Activated CD4-positive, alpha-beta T cell treated with anti-CD3 and anti-CD28 coated beads, Interleukin-2, amount 10 ng/mL, durations not matched to agents 7 days and 5 days (primary cell): ENCODE results near the gene BRD4. TPM values are rescaled to one million over a fixed set of nuclear protein-coding genes. Genes with fewer than 3 reads are reported as not detected.
A peak's percentile ranks its signal among the peaks of the same experiment; 100 is the strongest.
"Not testable (repeated sequence)": the region's sequence is repeated elsewhere in the genome, so short reads cannot be mapped to it uniquely, and the experiment has no call there.

ENCODE experiments used
- CTCF ChIA-PET: fragments of 350-600 bp; sonication (Branson Sonifier 250); formaldehyde crosslinking; loops from one replicate; lab custom pipeline; 2021; ENCODE audit warnings: antibody characterized with exemption; lab: Charles Lee
- POLR2A ChIA-PET: fragments of 350-600 bp; sonication (Branson Sonifier 250); formaldehyde crosslinking; loops from one replicate; lab custom pipeline; 2021; ENCODE audit warnings: antibody characterized with exemption; lab: Charles Lee
- DNase-seq: peaks from one replicate; pipeline ENCODE4 v3.0.0-alpha.2; 2020
- H3K27ac Mint-ChIP-seq: one replicate; pipeline ENCODE4 v1.8.0; 2021; ENCODE audit warnings: mild to moderate bottlenecking, moderate library complexity, mixed read lengths
- H3K27me3 Mint-ChIP-seq: one replicate; pipeline ENCODE4 v1.8.0; 2021; ENCODE audit warnings: mixed read lengths
- H3K36me3 Mint-ChIP-seq: one replicate; pipeline ENCODE4 v1.8.0; 2021; ENCODE audit warnings: low read depth, mixed read lengths
- H3K4me1 Mint-ChIP-seq: one replicate; pipeline ENCODE4 v1.8.0; 2021; ENCODE audit warnings: mixed read lengths
- H3K4me3 Mint-ChIP-seq: one replicate; pipeline ENCODE4 v1.8.0; 2021; ENCODE audit warnings: mild to moderate bottlenecking, moderate library complexity, mixed read lengths
- H3K9me3 Mint-ChIP-seq: one replicate; pipeline ENCODE4 v1.8.0; 2021; ENCODE audit warnings: mixed read lengths
- total RNA-seq, 2 experiments: library from RNA; stranded (reverse); gene quantifications; one replicate each; pipeline ENCODE4 v1.2.3, GENCODE V29; 2021

The BRD4 gene
- total RNA-seq, 2 experiments from 2014 or later, result 114 to 115 TPM

DNA sequence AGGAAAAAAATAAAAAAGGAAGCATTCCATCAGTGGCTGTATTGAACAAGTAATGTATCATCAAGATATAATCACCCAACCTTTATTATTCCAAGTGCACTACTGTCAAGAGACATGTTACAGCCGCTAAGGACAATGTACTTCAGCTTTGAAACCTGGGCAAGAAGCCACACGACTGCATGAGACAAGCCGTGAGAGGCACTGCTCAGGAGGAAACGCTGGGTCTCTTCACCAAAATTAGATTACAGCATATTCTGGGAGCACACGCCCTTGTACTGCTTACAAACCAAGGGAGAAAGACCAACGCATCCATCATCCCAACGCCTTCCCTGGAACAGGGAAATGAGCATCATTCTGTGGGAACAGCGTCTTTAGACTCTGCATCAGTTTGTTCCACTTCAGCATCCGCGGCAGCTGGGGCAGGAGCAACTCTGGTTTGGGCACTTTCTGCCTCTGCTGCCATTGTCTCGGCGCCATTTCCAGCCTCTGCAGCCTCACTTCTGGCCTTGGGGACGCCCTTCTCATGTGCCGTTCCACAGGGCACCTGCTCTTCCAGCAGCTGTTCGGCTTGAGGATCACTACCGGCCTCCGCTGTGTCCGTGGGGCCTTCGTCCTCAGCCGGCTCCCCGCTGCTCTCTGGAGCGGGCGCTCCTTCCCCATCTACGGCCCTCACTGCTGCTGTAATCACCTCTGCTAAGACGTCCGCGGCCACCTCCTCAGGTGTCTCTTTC lies 22.4 kb upstream of the BRD4 start:
- Mint-ChIP-seq H3K9me3 (no peaks in the 10 kb centered on the region), H3K4me3 (no peak overlapping the region), H3K4me1 (no peaks in the 10 kb centered on the region), H3K27me3 (no peaks in the 10 kb centered on the region), H3K36me3 (peaks cover 35% of the 10 kb centered on the region), H3K27ac (no peak overlapping the region)
- POLR2A ChIA-PET, result no interaction called here
- CTCF ChIA-PET, result interaction anchor here (0.6 to 0.7 kb wide), 3 partner anchors 87 to 702 kb away, joined by 3 read pairs; no protein-coding TSS in a partner anchor
- no peak for DNase-seq

- H3K36me3 Mint-ChIP-seq, result peaks cover 31% of the 10 kb centered on the region
- no peak overlapping the region for H3K27ac Mint-ChIP-seq
- no peak for DNase-seq
- H3K27me3 Mint-ChIP-seq, result no peaks in the 10 kb centered on the region
- H3K4me1 Mint-ChIP-seq, result no peaks in the 10 kb centered on the region
- H3K9me3 Mint-ChIP-seq, result no peaks in the 10 kb centered on the region
- H3K4me3 Mint-ChIP-seq, result no peak overlapping the region
- CTCF ChIA-PET, result no interaction called here
- POLR2A ChIA-PET, result no interaction called here
Observed at GRCh38 chr19:15353908-15354307, 21.6 kb upstream of the BRD4 start.

GRCh38 chr19:15352535-15352934 lies 20.2 kb upstream of the BRD4 start:
- H3K27me3 Mint-ChIP-seq, H3K9me3 Mint-ChIP-seq, H3K27ac Mint-ChIP-seq, H3K4me3 Mint-ChIP-seq, H3K4me1 Mint-ChIP-seq, DNase-seq, POLR2A ChIA-PET: not testable (repeated sequence)
- H3K36me3 Mint-ChIP-seq, result peaks cover 18% of the 10 kb centered on the region
- CTCF ChIA-PET, result interaction anchor here (0.6 to 2.1 kb wide), 3 partner anchors 12 to 203 kb away, joined by 3 to 6 read pairs (median 3); no protein-coding TSS in a partner anchor

- H3K4me1 Mint-ChIP-seq, POLR2A ChIA-PET, H3K27ac Mint-ChIP-seq, H3K36me3 Mint-ChIP-seq, H3K4me3 Mint-ChIP-seq, DNase-seq, H3K27me3 Mint-ChIP-seq, CTCF ChIA-PET, H3K9me3 Mint-ChIP-seq: not testable (repeated sequence)
Observed at GRCh38 chr19:15341328-15341727, 9.0 kb upstream of the BRD4 start.

DNA sequence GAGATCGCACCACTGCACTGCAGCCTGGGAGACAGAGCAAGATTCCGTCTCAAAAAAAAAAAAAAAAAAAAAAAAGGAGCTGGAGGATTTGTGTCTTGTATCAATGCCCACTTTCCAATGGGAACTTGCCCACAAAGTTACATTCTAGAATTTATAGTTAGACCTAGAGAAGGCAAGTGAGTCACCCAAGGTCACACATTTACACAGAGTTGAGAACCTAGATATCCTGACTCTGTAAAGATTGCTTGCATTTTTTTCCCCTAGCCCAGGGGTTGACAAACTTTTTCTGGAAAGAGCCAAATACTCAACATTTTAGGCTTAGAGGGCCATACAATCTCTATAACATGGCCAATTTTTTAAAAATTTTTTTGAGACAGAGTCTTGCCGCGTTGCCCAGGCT lies 7.7 kb upstream of the BRD4 start:
- Mint-ChIP-seq H3K9me3 (no peaks in the 10 kb centered on the region), H3K27me3 (no peaks in the 10 kb centered on the region), H3K27ac (no peak overlapping the region), H3K4me1 (peaks cover under 1% of the 10 kb centered on the region), H3K36me3 (peaks cover 5% of the 10 kb centered on the region), H3K4me3 (no peak overlapping the region)
- no peak for DNase-seq
- CTCF ChIA-PET, result no interaction called here
- POLR2A ChIA-PET, result interaction anchor here (0.6 kb wide), 1 partner anchor 63 kb away, joined by 3 read pairs; no protein-coding TSS in a partner anchor

DNA sequence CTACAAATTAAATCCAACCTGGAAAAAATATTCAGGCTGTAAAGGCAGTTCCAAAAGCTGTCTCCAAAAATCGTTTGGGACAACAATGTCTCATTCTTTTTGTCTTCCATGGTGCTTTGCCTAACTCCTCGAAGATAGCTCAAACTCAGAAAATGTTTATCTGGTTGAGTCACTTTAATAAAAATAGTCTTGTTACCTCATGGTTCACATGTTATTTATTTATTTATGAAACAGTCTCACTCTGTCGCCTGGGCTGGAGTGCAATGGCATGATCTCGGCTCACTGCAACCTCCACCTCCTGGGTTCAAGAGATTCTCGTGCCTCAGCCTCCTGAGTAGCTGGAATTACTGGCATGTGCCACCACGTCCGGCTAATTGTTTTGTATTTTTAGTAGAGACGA lies 4.9 kb upstream of the BRD4 start:
- Mint-ChIP-seq H3K9me3 (no peaks in the 10 kb centered on the region), H3K27ac (no peak overlapping the region), H3K4me3 (no peak overlapping the region), H3K27me3 (no peaks in the 10 kb centered on the region), H3K4me1 (peaks cover 8% of the 10 kb centered on the region), H3K36me3 (no peaks in the 10 kb centered on the region)
- ChIA-PET POLR2A (no interaction called here), CTCF (interaction anchor here (0.6 to 1.4 kb wide), 4 partner anchors 13 to 215 kb away, joined by 3 to 6 read pairs (median 4); no protein-coding TSS in a partner anchor)
- DNase-seq, result no peak

GRCh38 chr19:15335992-15336391 lies 3.7 kb upstream of the BRD4 start:
- H3K27me3 Mint-ChIP-seq, H3K9me3 Mint-ChIP-seq, H3K27ac Mint-ChIP-seq, H3K4me1 Mint-ChIP-seq, H3K36me3 Mint-ChIP-seq, H3K4me3 Mint-ChIP-seq, POLR2A ChIA-PET, DNase-seq: not testable (repeated sequence)
- CTCF ChIA-PET, result interaction anchor here (0.7 kb wide), 1 partner anchor 750 kb away, joined by 4 read pairs; no protein-coding TSS in a partner anchor

GRCh38 chr19:15331419-15332310 lies 674 bp downstream of the BRD4 start:
- Mint-ChIP-seq H3K36me3 (peaks cover 13% of the 10 kb centered on the region), H3K27me3 (no peaks in the 10 kb centered on the region), H3K27ac (peak overlapping the region; percentile 91), H3K4me3 (peak overlapping the region; percentile 95), H3K4me1 (peaks cover 47% of the 10 kb centered on the region), H3K9me3 (no peaks in the 10 kb centered on the region)
- ChIA-PET POLR2A (no interaction called here), CTCF (interaction anchor here (0.7 to 1.3 kb wide), 3 partner anchors 51 to 224 kb away, joined by 3 read pairs; no protein-coding TSS in a partner anchor)
- peak; percentile 61 for DNase-seq

DNA sequence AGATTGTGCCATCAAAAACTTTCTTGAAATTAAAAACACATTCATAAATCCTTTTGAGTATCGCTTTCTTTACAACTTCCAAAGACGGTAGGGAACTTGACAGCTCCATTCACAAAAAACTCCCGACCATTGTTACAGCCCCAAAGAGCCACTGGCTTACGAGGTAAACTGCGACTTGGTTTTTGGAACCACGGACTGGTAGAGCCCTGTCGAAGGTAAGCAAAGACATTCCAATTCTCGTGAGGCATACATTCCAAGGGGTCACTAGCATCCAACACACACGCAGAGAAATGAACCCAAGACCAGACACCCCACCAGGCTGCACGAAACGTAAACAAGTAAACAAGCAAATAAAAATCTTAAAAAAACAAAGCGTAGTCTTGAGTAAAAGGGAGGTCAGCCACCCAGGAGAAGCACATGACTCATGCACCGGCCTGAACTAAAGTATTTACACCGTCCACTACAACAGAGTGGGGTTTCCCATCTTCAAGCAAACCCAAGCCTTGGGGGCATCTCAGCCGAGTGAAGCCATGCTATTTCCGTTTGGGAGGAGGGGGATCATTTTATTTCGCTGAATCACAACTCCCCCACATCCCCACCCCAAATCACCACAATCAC lies 1.4 kb downstream of the BRD4 start:
- peak; percentile 10 for DNase-seq
- H3K36me3 Mint-ChIP-seq, result peaks cover 14% of the 10 kb centered on the region
- peak overlapping the region; percentile 91 for H3K27ac Mint-ChIP-seq
- no peaks in the 10 kb centered on the region for H3K27me3 Mint-ChIP-seq
- POLR2A ChIA-PET, result interaction anchor here (0.6 kb wide), 1 partner anchor 88 kb away, joined by 3 read pairs; the partner anchor contains the start of gene AKAP8L
- CTCF ChIA-PET, result no interaction called here
- H3K4me3 Mint-ChIP-seq, result peak overlapping the region; percentile 95
- H3K9me3 Mint-ChIP-seq, result no peaks in the 10 kb centered on the region
- H3K4me1 Mint-ChIP-seq, result peaks cover 52% of the 10 kb centered on the region

DNA sequence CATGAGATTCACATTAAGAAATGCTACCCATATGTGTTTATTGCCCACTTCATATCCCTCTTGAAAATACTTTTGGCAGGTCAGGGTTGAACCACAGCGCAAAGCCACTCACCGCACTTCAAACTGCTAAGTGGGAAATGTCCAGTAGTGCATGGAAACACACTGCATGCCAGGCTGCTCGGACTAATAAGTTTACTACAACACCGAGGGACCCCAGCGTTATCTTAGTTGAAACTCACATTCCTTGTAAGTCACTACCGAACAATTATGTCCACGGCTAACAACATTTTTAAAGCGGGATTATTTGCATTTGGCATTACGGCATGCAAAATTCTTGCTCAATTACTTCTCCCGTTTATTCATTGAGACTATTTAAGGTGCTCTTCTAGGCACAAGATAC lies 4.0 kb downstream of the BRD4 start:
- CTCF ChIA-PET, result no interaction called here
- POLR2A ChIA-PET, result no interaction called here
- H3K27ac Mint-ChIP-seq, result no peak overlapping the region
- DNase-seq, result no peak
- H3K4me3 Mint-ChIP-seq, result no peak overlapping the region
- H3K9me3 Mint-ChIP-seq, result no peaks in the 10 kb centered on the region
- H3K27me3 Mint-ChIP-seq, result no peaks in the 10 kb centered on the region
- H3K4me1 Mint-ChIP-seq, result peaks cover 71% of the 10 kb centered on the region
- peaks cover 16% of the 10 kb centered on the region for H3K36me3 Mint-ChIP-seq

- H3K27ac Mint-ChIP-seq, result peak overlapping the region; percentile 1
- H3K9me3 Mint-ChIP-seq, result no peaks in the 10 kb centered on the region
- H3K4me3 Mint-ChIP-seq, result no peak overlapping the region
- H3K36me3 Mint-ChIP-seq, result peaks cover 18% of the 10 kb centered on the region
- peaks cover 83% of the 10 kb centered on the region for H3K4me1 Mint-ChIP-seq
- no peaks in the 10 kb centered on the region for H3K27me3 Mint-ChIP-seq
- no peak for DNase-seq
- ChIA-PET POLR2A (no interaction called here), CTCF (interaction anchor here (0.7 kb wide), 1 partner anchor 212 kb away, joined by 6 read pairs; no protein-coding TSS in a partner anchor)
Observed at GRCh38 chr19:15324791-15325519, 7.4 kb downstream of the BRD4 start.
